H1 (cell line): Measurements from ENCODE around the gene LMBR1. TPM values are rescaled to one million over a fixed set of nuclear protein-coding genes. Genes with fewer than 3 reads are reported as not detected.
A peak's percentile ranks its signal among the peaks of the same experiment; 100 is the strongest.
"Not testable (repeated sequence)": the region's sequence is repeated elsewhere in the genome, so short reads cannot be mapped to it uniquely, and the experiment has no call there.

Experiments used
- CTCF ChIA-PET: fragments of 300-600 bp; sonication (Branson Sonifier 250); formaldehyde crosslinking; loops from one replicate; lab custom pipeline; 2021; ENCODE audit not compliant: partially characterized antibody; lab: Charles Lee
- POLR2A ChIA-PET: fragments of 300-600 bp; sonication (Branson Sonifier 250); formaldehyde crosslinking; loops from one replicate; lab custom pipeline; 2021; ENCODE audit warnings: inconsistent platforms; ENCODE audit not compliant: partially characterized antibody; lab: Charles Lee
- DNase-seq, 2 experiments: peaks; one replicate each; pipeline versions ENCODE4 v3.0.0 to v3.0.0-alpha.2; 2010 to 2022; ENCODE audit warnings: low spot score in 2 of 2, low read depth in 1 of 2, mixed read lengths in 1 of 2
- FAIRE-seq: peaks from 2 replicates; lab custom pipeline; 2011; peaks lifted over from hg19 to GRCh38; lab: Jason Lieb, UNC
- H2AFZ ChIP-seq: 2 replicates; pipeline ENCODE4 v1.8.1; 2012; ENCODE audit warnings: low read length, inconsistent platforms
- H2AK5ac ChIP-seq: 2 replicates; pipeline ENCODE4 v1.6.1; 2013; ENCODE audit warnings: low read depth, low read length
- H2BK120ac ChIP-seq: replicated peaks from 2 replicates; pipeline ENCODE3; 2013; ENCODE audit warnings: low read depth, low read length, inconsistent platforms
- H2BK12ac ChIP-seq: 2 replicates; pipeline ENCODE4 v1.6.1; 2013; ENCODE audit warnings: low read depth, low read length
- H2BK15ac ChIP-seq: 2 replicates; pipeline ENCODE4 v1.6.1; 2013; ENCODE audit warnings: low read length
- H2BK20ac ChIP-seq: 2 replicates; pipeline ENCODE4 v1.6.1; 2013; ENCODE audit warnings: low read length
- H2BK5ac ChIP-seq: 2 replicates; pipeline ENCODE4 v1.6.1; 2013; ENCODE audit warnings: low read depth, low read length
- H3K14ac ChIP-seq: 2 replicates; pipeline ENCODE4 v1.6.1; 2013; ENCODE audit warnings: inconsistent platforms; ENCODE audit not compliant: insufficient read length
- H3K18ac ChIP-seq: 2 replicates; pipeline ENCODE4 v1.6.1; 2013; ENCODE audit warnings: low read length; ENCODE audit errors: extremely low read depth
- H3K23ac ChIP-seq: 2 replicates; pipeline ENCODE4 v1.6.1; 2013; ENCODE audit warnings: inconsistent platforms; ENCODE audit not compliant: insufficient read length
- H3K23me2 ChIP-seq: 2 replicates; pipeline ENCODE4 v1.6.1; 2013; ENCODE audit warnings: low read depth, low read length
- H3K27ac ChIP-seq: 2 replicates; pipeline ENCODE4 v1.6.1; 2011; ENCODE audit warnings: low read depth, low read length, inconsistent platforms
- H3K27me3 ChIP-seq, 4 experiments: replicated peaks in 1 of 4; 1 replicate in 1 of 4; 2 replicates in 3 of 4; pipeline versions ENCODE4 v1.6.1 to v1.8.1; 2011 to 2013; ENCODE audit warnings: low read length in 3 of 4, mild to moderate bottlenecking in 3 of 4, inconsistent platforms in 2 of 4, mixed read lengths in 2 of 4, moderate library complexity in 1 of 4; ENCODE audit not compliant: control insufficient read depth in 3 of 4, insufficient read depth in 3 of 4; ENCODE audit errors: extremely low read depth in 1 of 4
- H3K36me3 ChIP-seq, 4 experiments: 2 replicates each; pipeline versions ENCODE4 v1.6.1 to v1.8.1; 2011 to 2013; ENCODE audit warnings: mild to moderate bottlenecking in 4 of 4, low read length in 3 of 4, moderate library complexity in 2 of 4, control low read depth in 1 of 4, inconsistent platforms in 1 of 4; ENCODE audit not compliant: insufficient read depth in 4 of 4, control insufficient read depth in 2 of 4
- H3K4ac ChIP-seq: replicated peaks from 2 replicates; pipeline ENCODE3; 2013; ENCODE audit warnings: low read length, low read depth, mixed read lengths, inconsistent platforms; ENCODE audit not compliant: insufficient read length
- H3K4me1 ChIP-seq, 4 experiments: replicated peaks in 1 of 4; 1 replicate in 1 of 4; 2 replicates in 3 of 4; pipeline versions ENCODE4 v1.6.1 to v1.8.1; 2011 to 2013; ENCODE audit warnings: low read length in 3 of 4, inconsistent platforms in 2 of 4, mixed read lengths in 1 of 4; ENCODE audit not compliant: insufficient read depth in 4 of 4, control insufficient read depth in 3 of 4
- H3K4me2 ChIP-seq, 2 experiments: 2 replicates each; pipeline versions ENCODE4 v1.6.1 to v1.8.1; 2011 to 2013; ENCODE audit warnings: low read depth in 2 of 2, low read length in 2 of 2, control low read depth in 1 of 2, inconsistent platforms in 1 of 2, mild to moderate bottlenecking in 1 of 2; ENCODE audit not compliant: insufficient read depth in 1 of 2
- H3K4me3 ChIP-seq, 4 experiments: fragments of 200-600, 300-600 bp in 1 of 4; sonication (generic), shearing (Covaris generic), sonication (Bioruptor Twin) in 1 of 4; 2 replicates each; pipeline versions ENCODE4 v1.5.1 to v1.8.1; 2011 to 2016; ENCODE audit warnings: low read length in 4 of 4, low read depth in 3 of 4, control low read depth in 2 of 4, inconsistent platforms in 2 of 4, mild to moderate bottlenecking in 2 of 4, mixed read lengths in 1 of 4, moderate library complexity in 1 of 4; ENCODE audit not compliant: insufficient read depth in 2 of 4; ENCODE audit errors: extremely low read depth in 1 of 4
- H3K56ac ChIP-seq: replicated peaks from 2 replicates; pipeline ENCODE3; 2013; ENCODE audit warnings: low read depth, mild to moderate bottlenecking, mixed read lengths, low read length, inconsistent platforms; ENCODE audit not compliant: insufficient read length
- H3K79me1 ChIP-seq: 2 replicates; pipeline ENCODE4 v1.6.1; 2013; ENCODE audit warnings: low read depth, low read length, control low read depth
- H3K79me2 ChIP-seq, 2 experiments: 2 replicates each; pipeline versions ENCODE4 v1.6.1 to v1.8.1; 2012 to 2013; ENCODE audit warnings: low read length in 2 of 2, mild to moderate bottlenecking in 2 of 2, inconsistent platforms in 1 of 2; ENCODE audit not compliant: insufficient read depth in 2 of 2, control insufficient read depth in 1 of 2
- H3K9ac ChIP-seq, 4 experiments: replicated peaks in 1 of 4; 1 replicate in 1 of 4; 2 replicates in 3 of 4; pipeline versions ENCODE4 v1.6.1 to v1.8.1; 2011 to 2013; ENCODE audit warnings: low read depth in 3 of 4, low read length in 3 of 4, control low read depth in 2 of 4, mild to moderate bottlenecking in 2 of 4, moderate library complexity in 2 of 4, inconsistent platforms in 1 of 4; ENCODE audit errors: extremely low read depth in 1 of 4
- H3K9me3 ChIP-seq, 2 experiments: 2 replicates each; pipeline versions ENCODE4 v1.6.1 to v1.8.1; 2012 to 2013; ENCODE audit warnings: mild to moderate bottlenecking in 2 of 2, moderate library complexity in 2 of 2, control low read depth in 1 of 2, inconsistent platforms in 1 of 2, low read depth in 1 of 2, low read length in 1 of 2, mixed read lengths in 1 of 2; ENCODE audit not compliant: insufficient read depth in 2 of 2
- H4K20me1 ChIP-seq, 2 experiments: replicated peaks in 1 of 2; 2 replicates each; pipeline versions ENCODE3 to v1.8.1; 2011 to 2013; ENCODE audit warnings: inconsistent platforms in 2 of 2, low read length in 2 of 2, mild to moderate bottlenecking in 1 of 2; ENCODE audit not compliant: insufficient read depth in 2 of 2, control insufficient read depth in 1 of 2
- H4K5ac ChIP-seq: 2 replicates; pipeline ENCODE4 v1.6.1; 2013; ENCODE audit warnings: low read length, low read depth, mixed read lengths, inconsistent platforms; ENCODE audit not compliant: insufficient read length
- H4K8ac ChIP-seq: 2 replicates; pipeline ENCODE4 v1.8.0; 2013; ENCODE audit warnings: mild to moderate bottlenecking, moderate library complexity, low read length, inconsistent platforms; ENCODE audit not compliant: insufficient read depth; ENCODE audit errors: extremely low read depth
- H4K91ac ChIP-seq: replicated peaks from 2 replicates; pipeline ENCODE3; 2013; ENCODE audit warnings: low read length, mixed read lengths, inconsistent platforms; ENCODE audit not compliant: insufficient read length
- EP300 ChIP-seq, 2 experiments: IDR thresholded peaks; 1 replicate in 1 of 2; 2 replicates in 1 of 2; pipeline ENCODE4 v1.6.1; 2011 to 2012; ENCODE audit warnings: low read depth in 2 of 2, low read length in 2 of 2, mild to moderate bottlenecking in 2 of 2, borderline replicate concordance in 1 of 2, inconsistent platforms in 1 of 2, moderate library complexity in 1 of 2
- WGBS, 2 experiments: shearing (Covaris generic) in 1 of 2; methylation state at CpG; one replicate each; pipeline versions ENCODE4 v1.1.6 to v1.1.7; 2013 to 2015; ENCODE audit warnings: low lambda C conversion rate in 2 of 2, mixed read lengths in 2 of 2, inconsistent platforms in 1 of 2, low coverage in 1 of 2, missing lambda C conversion rate in 1 of 2; ENCODE audit not compliant: insufficient replicate concordance in 2 of 2, insufficient coverage in 1 of 2, insufficient read length in 1 of 2; ENCODE audit errors: extremely low coverage in 1 of 2, missing lambda C conversion rate in 1 of 2; 5-methylcytosine and 5-hydroxymethylcytosine counted together
- polyA plus RNA-seq, 7 experiments: library from polyadenylated mRNA; depleted of rRNA in 3 of 7; stranded (reverse) in 5 of 7; unstranded in 2 of 7; fragments of >200 nt in 5 of 7; fragments of 200-250 nt in 2 of 7; gene quantifications; 1 replicate in 5 of 7; 2 replicates in 1 of 7; 4 replicates in 1 of 7; pipeline versions ENCODE4 v1.2.1 to v1.2.3, GENCODE V29; 2011 to 2013; ENCODE audit warnings: missing spikeins in 2 of 7, mixed read lengths in 2 of 7
- total RNA-seq: library from RNA; stranded (reverse); fragmentation: NEBNext Ultra II Directional; extraction: Animal tissue kit (Norgen Biotek cat#: 25700); gene quantifications from 2 replicates; pipeline ENCODE4 v1.2.1, GENCODE V29; 2021

Gene LMBR1
- total and polyA plus RNA-seq, 2 of the 8 experiments (the other 6 are each of a cell fraction or from before 2014, with no cell fraction given), result 15.1 to 70.4 TPM

DNA sequence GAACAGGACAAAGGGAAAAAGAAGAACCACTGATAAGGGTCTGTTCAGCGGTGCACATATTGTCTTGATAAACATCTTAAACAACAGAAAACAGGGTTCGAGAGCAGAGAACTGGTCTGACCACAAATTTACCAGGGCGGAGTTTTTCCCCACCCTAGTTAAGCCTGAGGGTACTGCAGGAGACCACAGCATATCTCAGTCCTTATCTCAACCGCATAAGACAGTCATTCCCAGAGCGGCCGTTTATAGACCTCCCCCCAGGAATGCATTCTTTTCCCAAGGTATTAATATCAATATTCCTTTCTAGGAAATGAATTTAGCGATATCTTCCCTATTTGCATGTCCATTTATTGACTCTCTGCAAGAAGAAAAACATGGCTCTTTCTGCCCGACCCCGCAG lies 195.7 kb downstream of the LMBR1 start:
- H2BK15ac ChIP-seq, H3K79me1 ChIP-seq, H2BK5ac ChIP-seq, DNase-seq, H2BK120ac ChIP-seq, H2BK20ac ChIP-seq, H3K27me3 ChIP-seq, H3K23me2 ChIP-seq, H3K4me2 ChIP-seq, H2AK5ac ChIP-seq, H3K4me1 ChIP-seq, H4K8ac ChIP-seq, H3K79me2 ChIP-seq, H3K23ac ChIP-seq, H3K56ac ChIP-seq, H3K27ac ChIP-seq, POLR2A ChIA-PET, H3K36me3 ChIP-seq, H3K4me3 ChIP-seq, H4K5ac ChIP-seq, H3K4ac ChIP-seq, H3K9ac ChIP-seq, H3K14ac ChIP-seq, H4K20me1 ChIP-seq, H2AFZ ChIP-seq, H3K18ac ChIP-seq, FAIRE-seq, H4K91ac ChIP-seq, H2BK12ac ChIP-seq: not testable (repeated sequence)
- WGBS, 2 experiments, result 79% methylated on average over 9 of the region's 9 CpGs; no CpG with 5 or more reads in 1 of the 2 experiments
- CTCF ChIA-PET, result interaction anchor here (0.7 kb wide), 1 partner anchor 13 kb away, joined by 3 read pairs; no protein-coding TSS in a partner anchor
- peaks cover 15 to 16% of the 10 kb centered on the region in 2 experiments for H3K9me3 ChIP-seq
- TF ChIP-seq EP300 (IDR thresholded peaks at IDR 0.05; ENCODE audit: borderline replicate concordance in 1 of 2, low read depth in 2 of 2, low read length in 2 of 2), result peak in 1 of 2 experiments; percentile 73; a peak in 1 of 3 replicates
